Measurements from ENCODE around the gene RASA3.

DNA sequence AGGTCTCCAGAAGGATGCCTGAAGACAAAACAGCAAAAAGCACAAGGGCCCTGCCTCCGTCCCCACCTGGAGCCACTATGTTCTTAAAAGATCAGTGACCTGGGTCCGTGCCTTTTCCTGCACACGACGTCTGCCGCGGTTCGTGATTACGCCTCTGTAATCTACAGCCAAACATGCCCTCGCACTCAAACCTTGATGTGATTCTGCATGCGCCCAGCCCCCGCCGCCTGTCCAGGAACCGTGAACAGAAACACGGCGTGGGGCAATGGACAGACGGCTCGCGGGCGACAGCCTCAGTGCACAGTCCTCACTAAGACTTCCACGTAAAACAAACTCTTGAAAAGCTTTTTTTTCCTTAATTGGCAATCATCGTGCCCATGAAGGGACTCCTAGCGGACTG is 174.1 kb downstream of the RASA3 start:
- TF ChIP-seq POLR2A (IDR thresholded peaks at IDR 0.05; ENCODE audit: borderline replicate concordance, extremely low read depth, insufficient read depth, insufficient read length) (no peak), EZH2 (IDR thresholded peaks at IDR 0.05) (no peak), SIN3A (IDR thresholded peaks at IDR 0.05; ENCODE audit: low read depth) (no peak), EZH2phosphoT487 (IDR thresholded peaks at IDR 0.05; ENCODE audit: borderline replicate concordance) (no peak), POLR2AphosphoS5 (IDR thresholded peaks at IDR 0.05; ENCODE audit: low read depth, low read length) (no peak), SP1 (IDR thresholded peaks at IDR 0.05; ENCODE audit: low read depth) (no peak), ELF1 (IDR thresholded peaks at IDR 0.05; ENCODE audit: borderline replicate concordance, low read depth) (no peak), YY1 (IDR thresholded peaks at IDR 0.05; ENCODE audit: extremely low read depth, insufficient replicate concordance, low read depth, low read length) (no peak), CBX3 (IDR thresholded peaks at IDR 0.05; ENCODE audit: low read depth) (no peak)
- TF ChIP-seq, protein P1, sequence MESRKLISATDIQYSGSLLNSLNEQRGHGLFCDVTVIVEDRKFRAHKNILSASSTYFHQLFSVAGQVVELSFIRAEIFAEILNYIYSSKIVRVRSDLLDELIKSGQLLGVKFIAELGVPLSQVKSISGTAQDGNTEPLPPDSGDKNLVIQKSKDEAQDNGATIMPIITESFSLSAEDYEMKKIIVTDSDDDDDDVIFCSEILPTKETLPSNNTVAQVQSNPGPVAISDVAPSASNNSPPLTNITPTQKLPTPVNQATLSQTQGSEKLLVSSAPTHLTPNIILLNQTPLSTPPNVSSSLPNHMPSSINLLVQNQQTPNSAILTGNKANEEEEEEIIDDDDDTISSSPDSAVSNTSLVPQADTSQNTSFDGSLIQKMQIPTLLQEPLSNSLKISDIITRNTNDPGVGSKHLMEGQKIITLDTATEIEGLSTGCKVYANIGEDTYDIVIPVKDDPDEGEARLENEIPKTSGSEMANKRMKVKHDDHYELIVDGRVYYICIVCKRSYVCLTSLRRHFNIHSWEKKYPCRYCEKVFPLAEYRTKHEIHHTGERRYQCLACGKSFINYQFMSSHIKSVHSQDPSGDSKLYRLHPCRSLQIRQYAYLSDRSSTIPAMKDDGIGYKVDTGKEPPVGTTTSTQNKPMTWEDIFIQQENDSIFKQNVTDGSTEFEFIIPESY (IDR thresholded peaks at IDR 0.05; ENCODE audit: extremely low read depth, insufficient replicate concordance, low read length), result no peak
- TF ChIP-seq, protein P2, sequence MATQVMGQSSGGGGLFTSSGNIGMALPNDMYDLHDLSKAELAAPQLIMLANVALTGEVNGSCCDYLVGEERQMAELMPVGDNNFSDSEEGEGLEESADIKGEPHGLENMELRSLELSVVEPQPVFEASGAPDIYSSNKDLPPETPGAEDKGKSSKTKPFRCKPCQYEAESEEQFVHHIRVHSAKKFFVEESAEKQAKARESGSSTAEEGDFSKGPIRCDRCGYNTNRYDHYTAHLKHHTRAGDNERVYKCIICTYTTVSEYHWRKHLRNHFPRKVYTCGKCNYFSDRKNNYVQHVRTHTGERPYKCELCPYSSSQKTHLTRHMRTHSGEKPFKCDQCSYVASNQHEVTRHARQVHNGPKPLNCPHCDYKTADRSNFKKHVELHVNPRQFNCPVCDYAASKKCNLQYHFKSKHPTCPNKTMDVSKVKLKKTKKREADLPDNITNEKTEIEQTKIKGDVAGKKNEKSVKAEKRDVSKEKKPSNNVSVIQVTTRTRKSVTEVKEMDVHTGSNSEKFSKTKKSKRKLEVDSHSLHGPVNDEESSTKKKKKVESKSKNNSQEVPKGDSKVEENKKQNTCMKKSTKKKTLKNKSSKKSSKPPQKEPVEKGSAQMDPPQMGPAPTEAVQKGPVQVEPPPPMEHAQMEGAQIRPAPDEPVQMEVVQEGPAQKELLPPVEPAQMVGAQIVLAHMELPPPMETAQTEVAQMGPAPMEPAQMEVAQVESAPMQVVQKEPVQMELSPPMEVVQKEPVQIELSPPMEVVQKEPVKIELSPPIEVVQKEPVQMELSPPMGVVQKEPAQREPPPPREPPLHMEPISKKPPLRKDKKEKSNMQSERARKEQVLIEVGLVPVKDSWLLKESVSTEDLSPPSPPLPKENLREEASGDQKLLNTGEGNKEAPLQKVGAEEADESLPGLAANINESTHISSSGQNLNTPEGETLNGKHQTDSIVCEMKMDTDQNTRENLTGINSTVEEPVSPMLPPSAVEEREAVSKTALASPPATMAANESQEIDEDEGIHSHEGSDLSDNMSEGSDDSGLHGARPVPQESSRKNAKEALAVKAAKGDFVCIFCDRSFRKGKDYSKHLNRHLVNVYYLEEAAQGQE (IDR thresholded peaks at IDR 0.05; ENCODE audit: low read depth), result no peak
- TF ChIP-seq, protein P3, sequence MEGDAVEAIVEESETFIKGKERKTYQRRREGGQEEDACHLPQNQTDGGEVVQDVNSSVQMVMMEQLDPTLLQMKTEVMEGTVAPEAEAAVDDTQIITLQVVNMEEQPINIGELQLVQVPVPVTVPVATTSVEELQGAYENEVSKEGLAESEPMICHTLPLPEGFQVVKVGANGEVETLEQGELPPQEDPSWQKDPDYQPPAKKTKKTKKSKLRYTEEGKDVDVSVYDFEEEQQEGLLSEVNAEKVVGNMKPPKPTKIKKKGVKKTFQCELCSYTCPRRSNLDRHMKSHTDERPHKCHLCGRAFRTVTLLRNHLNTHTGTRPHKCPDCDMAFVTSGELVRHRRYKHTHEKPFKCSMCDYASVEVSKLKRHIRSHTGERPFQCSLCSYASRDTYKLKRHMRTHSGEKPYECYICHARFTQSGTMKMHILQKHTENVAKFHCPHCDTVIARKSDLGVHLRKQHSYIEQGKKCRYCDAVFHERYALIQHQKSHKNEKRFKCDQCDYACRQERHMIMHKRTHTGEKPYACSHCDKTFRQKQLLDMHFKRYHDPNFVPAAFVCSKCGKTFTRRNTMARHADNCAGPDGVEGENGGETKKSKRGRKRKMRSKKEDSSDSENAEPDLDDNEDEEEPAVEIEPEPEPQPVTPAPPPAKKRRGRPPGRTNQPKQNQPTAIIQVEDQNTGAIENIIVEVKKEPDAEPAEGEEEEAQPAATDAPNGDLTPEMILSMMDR (IDR thresholded peaks at IDR 0.05 in 2 of 3, conservative IDR thresholded peaks at IDR 0.05 in 1 of 3; ENCODE audit: borderline replicate concordance in 1 of 3, insufficient read depth in 1 of 3, low read depth in 2 of 3, low read length in 2 of 3), result no peak
- TF ChIP-seq, protein P4, sequence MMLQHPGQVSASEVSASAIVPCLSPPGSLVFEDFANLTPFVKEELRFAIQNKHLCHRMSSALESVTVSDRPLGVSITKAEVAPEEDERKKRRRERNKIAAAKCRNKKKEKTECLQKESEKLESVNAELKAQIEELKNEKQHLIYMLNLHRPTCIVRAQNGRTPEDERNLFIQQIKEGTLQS (IDR thresholded peaks at IDR 0.05), result no peak
- TF ChIP-seq, protein P5, sequence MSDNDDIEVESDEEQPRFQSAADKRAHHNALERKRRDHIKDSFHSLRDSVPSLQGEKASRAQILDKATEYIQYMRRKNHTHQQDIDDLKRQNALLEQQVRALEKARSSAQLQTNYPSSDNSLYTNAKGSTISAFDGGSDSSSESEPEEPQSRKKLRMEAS (IDR thresholded peaks at IDR 0.05), result no peak

Data from HCT116 (cell line).